GM12878 (cell line): Measurements from ENCODE around the gene SLF2. TPM values are rescaled to one million over a fixed set of nuclear protein-coding genes. Genes with fewer than 3 reads are reported as not detected.

Source experiments
- ATAC-seq: fragments of 200-7000 bp; cut with Tn5 transposase; 3 replicates; pipeline ENCODE4 v1.9.1; 2020; ENCODE audit warnings: mild to moderate bottlenecking, moderate library complexity
- BruUV-seq: library from RNA; stranded (reverse); fragments of 400-500 nt; replicated peaks from 2 replicates; lab custom pipeline; 2021; lab: Mats Ljungman, UMichigan
- CTCF ChIA-PET: fragments of 300-600 bp; sonication (Branson Sonifier 250); formaldehyde crosslinking; extraction: SDS; loops from one replicate; lab custom pipeline; 2021; ENCODE audit warnings: inconsistent platforms; lab: Yijun Ruan, JAX
- POLR2A ChIA-PET: fragments of 350-600 bp; formaldehyde crosslinking; extraction: SDS; loops from one replicate; lab custom pipeline; 2021; ENCODE audit warnings: inconsistent platforms; lab: Charles Lee
- RAD21 ChIA-PET: fragments of 300-600 bp; sonication (Branson Sonifier 250); formaldehyde crosslinking; loops from one replicate; lab custom pipeline; 2023; ENCODE audit warnings: antibody characterized with exemption; ENCODE audit not compliant: unreplicated experiment; lab: Charles Lee
- SMC1A ChIA-PET: fragments of 300-600 bp; sonication (Branson Sonifier 250); formaldehyde crosslinking; loops from one replicate; lab custom pipeline; 2023; ENCODE audit not compliant: unreplicated experiment, uncharacterized antibody; lab: Charles Lee
- DNase-seq: peaks from one replicate; pipeline ENCODE4 v3.0.0-alpha.2; 2011; ENCODE audit warnings: low read depth, low spot score
- FAIRE-seq: peaks from 3 replicates; lab custom pipeline; 2011; peaks lifted over from hg19 to GRCh38; lab: Jason Lieb, UNC
- H2AFZ ChIP-seq: 2 replicates; pipeline ENCODE4 v1.6.0; 2011; ENCODE audit warnings: low read depth, low read length, control low read depth; ENCODE audit not compliant: control insufficient read depth
- H3K27ac ChIP-seq: 2 replicates; pipeline ENCODE4 v1.5.1; 2011; ENCODE audit warnings: control low read depth; ENCODE audit not compliant: control insufficient read depth, insufficient read depth
- H3K27me3 ChIP-seq, 2 experiments: replicated peaks in 1 of 2; 2 replicates each; pipeline versions ENCODE4 v1.6.0 to v1.6.1; 2011; ENCODE audit warnings: low read length in 1 of 2; ENCODE audit not compliant: control insufficient read depth in 2 of 2, insufficient read depth in 2 of 2
- H3K36me3 ChIP-seq, 2 experiments: 2 replicates each; pipeline ENCODE4 v1.5.1; 2011; ENCODE audit warnings: low read length in 1 of 2; ENCODE audit not compliant: control insufficient read depth in 2 of 2, insufficient read depth in 2 of 2
- H3K4me1 ChIP-seq: 2 replicates; pipeline ENCODE4 v1.6.1; 2011; ENCODE audit warnings: mild to moderate bottlenecking, low read length, moderate library complexity, mixed read lengths; ENCODE audit not compliant: control insufficient read depth, insufficient read depth
- H3K4me2 ChIP-seq: 2 replicates; pipeline ENCODE4 v1.6.0; 2011; ENCODE audit warnings: control low read depth; ENCODE audit not compliant: control insufficient read depth, insufficient read depth
- H3K4me3 ChIP-seq: fragments of 200-600 bp; sonication (generic); 2 replicates; pipeline ENCODE4 v1.5.1; 2016
- H3K79me2 ChIP-seq: 2 replicates; pipeline ENCODE4 v1.6.0; 2011; ENCODE audit warnings: low read length; ENCODE audit not compliant: control insufficient read depth, insufficient read depth
- H3K9ac ChIP-seq: 2 replicates; pipeline ENCODE4 v1.8.0; 2011; ENCODE audit warnings: low read length, control low read depth, mixed read lengths; ENCODE audit not compliant: control insufficient read depth, insufficient read depth
- H3K9me3 ChIP-seq: replicated peaks from 3 replicates; pipeline ENCODE4 v1.5.1; 2011; ENCODE audit warnings: mild to moderate bottlenecking, low read length; ENCODE audit not compliant: control insufficient read depth, insufficient read depth
- H4K20me1 ChIP-seq: 2 replicates; pipeline ENCODE4 v1.6.0; 2011; ENCODE audit not compliant: control insufficient read depth, insufficient read depth
- BMI1 ChIP-seq: fragments of 450-650 bp; IDR thresholded peaks from 2 replicates; pipeline ENCODE4 v1.6.1; 2016; ENCODE audit warnings: mild to moderate bottlenecking, moderate library complexity, borderline replicate concordance
- BRCA1 ChIP-seq: IDR thresholded peaks from 2 replicates; pipeline ENCODE4 v1.6.1; 2011; ENCODE audit warnings: low read depth, low read length, improper control_type of control experiment
- FOXM1 ChIP-seq: IDR thresholded peaks from 2 replicates; pipeline ENCODE4 v1.6.1; 2012; ENCODE audit warnings: low read depth, mild to moderate bottlenecking, inconsistent platforms, low read length, moderate library complexity
- HDAC2 ChIP-seq: fragments of 200-600 bp; sonication (generic); IDR thresholded peaks from 2 replicates; pipeline ENCODE4 v1.6.1; 2017
- MEF2B ChIP-seq: fragments of 450-650 bp; IDR thresholded peaks from 2 replicates; pipeline ENCODE4 v1.6.1; 2018; ENCODE audit warnings: mild to moderate bottlenecking, moderate library complexity; ENCODE audit not compliant: partially characterized antibody, poor library complexity, severe bottlenecking
- RCOR1 ChIP-seq: conservative IDR thresholded peaks from 2 replicates; pipeline ENCODE4 v1.6.1; 2012; ENCODE audit warnings: low read depth, low read length, improper control_type of control experiment
- RFX5 ChIP-seq: IDR thresholded peaks from 2 replicates; pipeline ENCODE4 v1.6.1; 2011; ENCODE audit warnings: low read depth, low read length, improper control_type of control experiment
- RUNX3 ChIP-seq: IDR thresholded peaks from 2 replicates; pipeline ENCODE4 v1.6.1; 2012; ENCODE audit warnings: low read length, inconsistent platforms
- SP1 ChIP-seq: IDR thresholded peaks from one replicate; pipeline ENCODE4 v1.6.1; 2011; ENCODE audit warnings: low read depth, low read length
- ZNF217 ChIP-seq: fragments of 450-650 bp; IDR thresholded peaks from 2 replicates; pipeline ENCODE4 v1.6.1; 2017; ENCODE audit warnings: antibody characterized with exemption, mild to moderate bottlenecking
- WGBS: methylation state at CpG from one replicate; pipeline ENCODE4 v1.1.6; 2016; ENCODE audit warnings: low lambda C conversion rate; ENCODE audit not compliant: insufficient replicate concordance, insufficient coverage; ENCODE audit errors: missing lambda C conversion rate; 5-methylcytosine and 5-hydroxymethylcytosine counted together
- in situ Hi-C: fragments of 300-500 bp; cut with MboI; formaldehyde crosslinking; loops from 9 replicates; pipeline ENCODE4 v1.14.3; 2018; ENCODE audit warnings: mixed read lengths
- intact Hi-C: fragments of 100-400 bp; cut with micrococcal nuclease; formaldehyde crosslinking; loops from one replicate; pipeline ENCODE4 v1.14.2; 2022; ENCODE audit not compliant: unreplicated experiment
- polyA plus RNA-seq, 11 experiments: library from polyadenylated mRNA; depleted of rRNA in 4 of 11; unstranded in 6 of 11; stranded (reverse) in 5 of 11; fragments of >200 nt; fragmentation: Nextera tagmentation in 4 of 11; fragmentation: Illumina TruSeq in 1 of 11; extraction: Ambion mirVana in 4 of 11; extraction: Trizol in 1 of 11; gene quantifications; 1 replicate in 1 of 11; 2 replicates in 10 of 11; pipeline versions ENCODE4 v1.2.1 to v1.2.3, GENCODE V29; 2011 to 2016; ENCODE audit warnings: inconsistent platforms in 2 of 11, missing spikeins in 2 of 11, low read depth in 1 of 11
- total RNA-seq, 4 experiments: library from RNA; depleted of rRNA in 3 of 4; stranded (reverse); fragments of >200 nt in 3 of 4; fragmentation: Illumina TruSeq in 1 of 4; extraction: Trizol in 1 of 4; gene quantifications; 2 replicates each; pipeline versions ENCODE4 v1.2.1 to v1.2.3, GENCODE V29; 2013 to 2021
- TF ChIP-seq, protein P1 (sequence below), 3 experiments: IDR thresholded peaks in 2 of 3; conservative IDR thresholded peaks in 1 of 3; 2 replicates each; pipeline ENCODE4 v1.5.1; 2011; ENCODE audit warnings: low read depth in 3 of 3, low read length in 3 of 3, mild to moderate bottlenecking in 3 of 3, control low read depth in 2 of 3, moderate library complexity in 2 of 3, inconsistent platforms in 1 of 3, mixed read lengths in 1 of 3; ENCODE audit not compliant: control insufficient read depth in 2 of 3, insufficient read depth in 1 of 3; ENCODE audit errors: extremely low read depth in 1 of 3
- TF ChIP-seq, protein P2 (sequence below): fragments of 450-650 bp; formaldehyde crosslinking; IDR thresholded peaks from 2 replicates; pipeline ENCODE4 v1.4.0; 2022; ENCODE audit warnings: mild to moderate bottlenecking, moderate library complexity

SLF2 gene
- total and polyA plus RNA-seq, 10 of the 15 experiments (the other 5 are each of a cell fraction or from before 2014, with no cell fraction given): 3.0 to 25.2 (median 17.9) TPM

DNA sequence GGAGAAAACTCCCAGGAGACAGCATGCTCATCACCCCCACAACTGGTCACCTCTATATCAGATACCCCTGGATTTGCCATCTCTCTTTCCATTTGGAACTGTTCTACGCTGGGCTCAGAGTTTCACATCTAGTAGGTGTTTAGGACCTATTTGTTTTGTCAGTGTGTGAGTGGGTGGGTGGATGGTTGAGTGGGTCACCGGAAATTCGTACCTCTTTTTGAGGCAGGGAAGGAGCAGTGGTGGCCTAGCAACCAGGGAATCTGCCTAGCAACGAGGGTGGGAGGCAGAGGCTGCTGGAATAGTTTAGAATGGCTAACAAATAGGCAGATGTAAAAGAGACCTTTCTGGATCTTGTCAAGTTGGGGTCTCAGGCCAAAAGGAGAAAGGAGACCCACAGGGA is 23.2 kb upstream of the SLF2 start:
- POLR2A ChIA-PET: interaction anchor here (0.7 kb wide), 1 partner anchor 21 kb away, joined by 3 read pairs; no protein-coding TSS in a partner anchor
- no peaks in the 10 kb centered on the region for H3K79me2 ChIP-seq
- H3K27ac ChIP-seq: no peak overlapping the region
- H3K4me3 ChIP-seq: no peak overlapping the region
- no TSS peak for BruUV-seq
- FAIRE-seq (no peak), ATAC-seq (no peak), DNase-seq (no peak)
- intact Hi-C loops (no loop called here), in situ Hi-C loops (no loop called here)
- RAD21 ChIA-PET: interaction anchor here (1.6 kb wide), 1 partner anchor 24 kb away, joined by 4 read pairs; no protein-coding TSS in a partner anchor
- no peak overlapping the region for H2AFZ ChIP-seq
- H3K4me1 ChIP-seq: no peaks in the 10 kb centered on the region
- no peak overlapping the region for H3K4me2 ChIP-seq
- no peak overlapping the region for H3K9ac ChIP-seq
- H4K20me1 ChIP-seq: no peaks in the 10 kb centered on the region
- H3K27me3 ChIP-seq: no peaks in the 10 kb centered on the region; a peak in 1 of 4 replicates
- SMC1A ChIA-PET: interaction anchor here (2.8 kb wide), 1 partner anchor 11 kb away, joined by 21 read pairs; no protein-coding TSS in a partner anchor
- no peaks in the 10 kb centered on the region for H3K9me3 ChIP-seq
- TF ChIP-seq BMI1 (peak; percentile 48; the same call in 1 of the 2 replicates), RFX5 (0 out of 2 replicates have a peak, but pooled peaks have one; percentile 23), BRCA1 (no peak)
- WGBS: 3% methylated on average over 4 of the region's 4 CpGs
- CTCF ChIA-PET: interaction anchor here (0.8 to 2.6 kb wide), 11 partner anchors 11 to 407 kb away, joined by 3 to 14 read pairs (median 4); no protein-coding TSS in a partner anchor
- H3K36me3 ChIP-seq: no peaks in the 10 kb centered on the region

DNA sequence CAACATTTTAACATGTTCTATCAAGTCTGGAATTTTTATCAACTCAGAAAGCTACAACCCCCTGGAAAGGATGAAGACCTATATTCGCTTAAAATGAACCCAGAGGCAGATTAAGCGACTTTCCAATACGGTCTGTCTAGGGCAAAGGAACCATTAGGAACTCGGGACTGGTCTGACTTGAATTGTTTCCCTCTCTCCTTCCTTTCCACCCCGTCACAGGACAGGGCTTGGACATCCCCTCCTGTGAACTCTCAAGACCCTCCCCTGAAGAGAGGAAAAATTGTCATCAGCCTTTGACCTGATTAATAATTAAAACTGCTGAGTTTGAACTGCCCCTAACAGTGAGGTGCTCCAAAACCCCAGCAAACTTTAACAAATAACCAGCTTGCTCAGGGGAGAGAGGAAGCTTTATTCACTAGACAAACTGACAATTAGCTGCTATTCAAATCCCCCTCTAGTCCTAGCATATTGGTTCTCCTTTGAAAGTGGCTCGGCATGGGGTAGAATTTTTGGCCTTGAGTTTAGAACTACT is 22.6 kb upstream of the SLF2 start:
- Histone ChIP-seq H3K27me3 (no peaks in the 10 kb centered on the region; a peak in 1 of 4 replicates), H2AFZ (no peak overlapping the region), H3K36me3 (no peaks in the 10 kb centered on the region), H3K4me3 (no peak overlapping the region), H3K27ac (no peak overlapping the region), H3K9me3 (no peaks in the 10 kb centered on the region), H3K9ac (no peak overlapping the region), H3K4me1 (no peaks in the 10 kb centered on the region), H4K20me1 (no peaks in the 10 kb centered on the region), H3K79me2 (no peaks in the 10 kb centered on the region), H3K4me2 (no peak overlapping the region)
- CTCF ChIA-PET: interaction anchor here (0.8 kb wide), 1 partner anchor 12 kb away, joined by 3 read pairs; no protein-coding TSS in a partner anchor
- POLR2A ChIA-PET: no interaction called here
- RAD21 ChIA-PET: no interaction called here
- FAIRE-seq (no peak), ATAC-seq (no peak), DNase-seq (no peak)
- SMC1A ChIA-PET: no interaction called here
- intact Hi-C loops: no loop called here
- 26% methylated on average over 6 of the region's 6 CpGs for WGBS
- in situ Hi-C loops: no loop called here
- no TSS peak for BruUV-seq
- TF ChIP-seq ZNF217 (no peak), RCOR1 (no peak), FOXM1 (no peak), MEF2B (no peak), BMI1 (no peak), SP1 (no peak), RUNX3 (no peak), HDAC2 (no peak)
- TF ChIP-seq, protein P1, sequence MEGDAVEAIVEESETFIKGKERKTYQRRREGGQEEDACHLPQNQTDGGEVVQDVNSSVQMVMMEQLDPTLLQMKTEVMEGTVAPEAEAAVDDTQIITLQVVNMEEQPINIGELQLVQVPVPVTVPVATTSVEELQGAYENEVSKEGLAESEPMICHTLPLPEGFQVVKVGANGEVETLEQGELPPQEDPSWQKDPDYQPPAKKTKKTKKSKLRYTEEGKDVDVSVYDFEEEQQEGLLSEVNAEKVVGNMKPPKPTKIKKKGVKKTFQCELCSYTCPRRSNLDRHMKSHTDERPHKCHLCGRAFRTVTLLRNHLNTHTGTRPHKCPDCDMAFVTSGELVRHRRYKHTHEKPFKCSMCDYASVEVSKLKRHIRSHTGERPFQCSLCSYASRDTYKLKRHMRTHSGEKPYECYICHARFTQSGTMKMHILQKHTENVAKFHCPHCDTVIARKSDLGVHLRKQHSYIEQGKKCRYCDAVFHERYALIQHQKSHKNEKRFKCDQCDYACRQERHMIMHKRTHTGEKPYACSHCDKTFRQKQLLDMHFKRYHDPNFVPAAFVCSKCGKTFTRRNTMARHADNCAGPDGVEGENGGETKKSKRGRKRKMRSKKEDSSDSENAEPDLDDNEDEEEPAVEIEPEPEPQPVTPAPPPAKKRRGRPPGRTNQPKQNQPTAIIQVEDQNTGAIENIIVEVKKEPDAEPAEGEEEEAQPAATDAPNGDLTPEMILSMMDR (IDR thresholded peaks at IDR 0.05 in 2 of 3, conservative IDR thresholded peaks at IDR 0.05 in 1 of 3; ENCODE audit: control insufficient read depth in 2 of 3, extremely low read depth in 1 of 3, insufficient read depth in 1 of 3, low read depth in 3 of 3, low read length in 3 of 3): no peak
- TF ChIP-seq, protein P2, sequence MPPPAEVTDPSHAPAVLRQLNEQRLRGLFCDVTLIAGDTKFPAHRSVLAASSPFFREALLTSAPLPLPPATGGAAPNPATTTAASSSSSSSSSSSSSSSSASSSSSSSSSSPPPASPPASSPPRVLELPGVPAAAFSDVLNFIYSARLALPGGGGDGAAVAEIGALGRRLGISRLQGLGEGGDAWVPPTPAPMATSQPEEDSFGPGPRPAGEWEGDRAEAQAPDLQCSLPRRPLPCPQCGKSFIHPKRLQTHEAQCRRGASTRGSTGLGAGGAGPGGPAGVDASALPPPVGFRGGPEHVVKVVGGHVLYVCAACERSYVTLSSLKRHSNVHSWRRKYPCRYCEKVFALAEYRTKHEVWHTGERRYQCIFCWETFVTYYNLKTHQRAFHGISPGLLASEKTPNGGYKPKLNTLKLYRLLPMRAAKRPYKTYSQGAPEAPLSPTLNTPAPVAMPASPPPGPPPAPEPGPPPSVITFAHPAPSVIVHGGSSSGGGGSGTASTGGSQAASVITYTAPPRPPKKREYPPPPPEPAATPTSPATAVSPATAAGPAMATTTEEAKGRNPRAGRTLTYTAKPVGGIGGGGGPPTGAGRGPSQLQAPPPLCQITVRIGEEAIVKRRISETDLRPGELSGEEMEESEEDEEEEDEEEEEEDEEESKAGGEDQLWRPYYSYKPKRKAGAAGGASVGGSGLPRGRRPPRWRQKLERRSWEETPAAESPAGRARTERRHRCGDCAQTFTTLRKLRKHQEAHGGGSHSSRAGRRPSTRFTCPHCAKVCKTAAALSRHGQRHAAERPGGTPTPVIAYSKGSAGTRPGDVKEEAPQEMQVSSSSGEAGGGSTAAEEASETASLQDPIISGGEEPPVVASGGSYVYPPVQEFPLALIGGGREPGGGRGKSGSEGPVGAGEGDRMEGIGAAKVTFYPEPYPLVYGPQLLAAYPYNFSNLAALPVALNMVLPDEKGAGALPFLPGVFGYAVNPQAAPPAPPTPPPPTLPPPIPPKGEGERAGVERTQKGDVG (CRISPR knock-in tag): no peak
